HG03432 (cell line): ENCODE results near the gene SND1.

Source experiments
- ATAC-seq: cut with Tn5 transposase; IDR thresholded peaks from one replicate; pipeline ENCODE4 v1.9.1; 2021; ENCODE audit warnings: mild to moderate bottlenecking, moderate library complexity; ENCODE audit not compliant: unreplicated experiment

Gene SND1

DNA sequence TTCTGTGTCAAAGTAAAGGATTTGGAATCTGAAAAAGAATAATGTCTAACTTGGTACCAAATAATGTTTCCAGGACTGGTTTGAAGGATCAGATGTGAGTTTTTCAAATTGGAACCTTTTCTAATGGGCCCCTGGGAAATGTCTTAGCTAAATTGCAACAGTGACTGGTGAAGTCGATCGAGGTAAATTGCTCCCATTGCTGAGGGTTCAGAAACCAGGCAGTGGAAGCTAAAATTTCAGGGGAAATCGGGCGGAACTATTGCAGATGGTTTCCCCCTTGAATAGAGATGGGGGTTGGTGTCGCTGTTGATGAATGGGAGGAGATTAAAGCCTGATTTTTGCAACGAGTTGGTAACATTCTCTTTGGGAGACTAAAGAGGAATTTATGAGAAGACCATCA lies 112.7 kb downstream of the SND1 start:
- no peak for ATAC-seq

DNA sequence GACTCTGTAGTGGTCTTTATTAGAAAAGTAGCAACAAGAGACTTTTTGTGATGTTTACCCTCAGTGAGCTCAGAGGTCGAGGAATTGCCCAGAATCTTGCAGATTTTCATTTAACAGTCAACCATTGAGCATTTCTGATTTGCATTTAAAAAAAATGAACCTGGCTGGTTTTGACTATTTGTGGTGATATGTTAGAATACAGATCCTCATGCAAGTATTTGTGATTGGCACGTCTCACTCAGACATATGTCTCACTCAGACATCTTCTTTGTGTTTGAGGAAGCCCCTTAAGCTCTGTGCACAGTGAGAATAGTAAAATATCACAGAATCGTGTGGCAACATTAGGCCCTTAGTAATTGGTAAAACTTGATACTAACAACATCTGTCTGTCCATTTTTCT lies 113.2 kb downstream of the SND1 start:
- no peak for ATAC-seq

- ATAC-seq: no peak
Observed at GRCh38 chr7:127766831-127767459, 115.0 kb downstream of the SND1 start.

DNA sequence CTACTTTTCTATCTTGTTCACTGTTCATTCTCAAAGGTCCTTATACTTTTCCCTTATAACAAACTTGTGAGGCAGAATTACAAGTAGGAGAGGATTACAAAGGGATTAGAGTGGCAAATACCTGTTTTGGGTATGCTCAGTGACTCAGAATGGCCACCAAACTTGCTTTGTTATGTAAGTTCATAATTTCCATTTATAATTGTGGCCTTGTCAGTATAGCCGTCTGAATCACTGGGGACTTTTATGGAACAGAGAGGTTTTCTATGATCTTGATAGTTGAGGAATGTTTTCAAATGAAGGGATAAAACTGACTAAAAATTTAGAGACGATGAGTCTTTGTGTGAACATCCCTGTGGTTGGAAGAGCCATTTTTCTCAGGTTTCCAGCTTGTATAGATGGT lies 116.2 kb downstream of the SND1 start:
- ATAC-seq: no peak

- ATAC-seq: no peak
Observed at GRCh38 chr7:127769137-127769536, 117.1 kb downstream of the SND1 start.

DNA sequence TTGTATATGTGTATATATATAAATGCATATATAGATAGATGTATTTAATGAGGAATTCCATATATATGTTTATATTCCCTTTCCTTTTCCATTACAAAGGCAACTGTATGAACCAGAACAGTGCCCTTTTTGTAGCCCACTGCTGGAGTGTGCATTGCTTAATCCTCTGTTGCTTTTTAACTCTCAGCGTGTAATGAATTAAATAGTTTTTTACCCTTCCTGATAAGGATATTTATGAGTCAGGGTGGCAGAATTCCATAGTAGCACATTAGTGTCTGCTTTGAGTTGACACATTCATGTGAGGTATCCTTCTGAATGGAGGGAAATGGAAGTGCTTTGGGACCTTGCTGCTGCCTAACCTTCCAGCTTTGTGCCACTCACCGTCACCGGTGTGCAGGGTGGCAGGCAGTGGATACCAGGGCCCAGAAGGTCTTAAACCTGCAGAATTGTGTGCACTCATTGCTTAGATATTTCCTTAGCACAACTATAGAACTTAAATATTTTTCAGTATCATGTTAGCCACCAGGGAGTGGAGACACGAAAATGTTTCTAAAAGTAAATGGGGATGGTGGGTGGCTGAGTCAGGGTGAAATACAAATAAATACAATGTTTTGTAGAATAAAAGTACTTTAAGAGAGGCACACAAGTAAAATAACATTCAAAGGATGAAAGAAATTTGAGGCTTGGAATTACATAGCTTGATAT lies 117.9 kb downstream of the SND1 start:
- ATAC-seq: no peak

DNA sequence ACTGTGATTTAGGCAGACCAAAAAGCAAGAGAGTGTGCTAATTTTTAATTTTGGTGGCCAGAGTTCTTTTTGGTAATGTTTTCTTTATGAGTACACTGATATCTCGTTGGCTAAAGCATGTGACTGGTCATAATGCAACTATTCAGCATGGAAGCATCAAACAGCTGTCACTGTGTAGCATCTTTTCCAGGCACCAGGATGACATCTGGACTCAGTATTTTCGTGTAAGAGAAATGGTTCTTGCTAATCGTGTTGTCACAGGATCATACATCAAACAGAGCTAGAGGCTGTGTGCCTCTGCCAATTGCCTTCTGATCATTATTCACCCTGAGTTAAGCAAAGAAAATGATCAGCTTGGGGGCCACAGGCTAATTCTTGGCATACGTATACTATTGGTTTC lies 118.9 kb downstream of the SND1 start:
- ATAC-seq: no peak

GRCh38 chr7:127771707-127772106 lies 119.7 kb downstream of the SND1 start:
- ATAC-seq: no peak

- no peak for ATAC-seq
Observed at GRCh38 chr7:127776776-127777386, 124.9 kb downstream of the SND1 start.

DNA sequence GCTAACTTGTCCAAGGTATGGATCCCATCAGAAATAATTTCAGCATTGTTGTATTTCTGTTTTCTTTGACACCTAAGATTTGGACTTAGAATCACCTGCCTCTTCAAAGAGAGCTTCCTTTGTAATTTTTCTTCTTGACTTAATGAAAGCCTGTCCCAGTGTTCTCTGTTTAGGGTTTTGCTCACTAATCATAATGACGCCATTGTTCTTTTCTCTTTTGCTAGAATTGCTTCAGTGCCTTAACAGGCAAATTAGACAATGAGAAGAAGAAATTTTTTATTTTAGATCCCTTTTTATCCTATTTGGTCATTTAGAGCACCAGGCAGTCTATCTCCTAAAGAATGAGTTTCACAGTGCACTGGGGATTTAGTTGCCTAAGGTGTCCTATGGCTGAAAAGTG lies 128.5 kb downstream of the SND1 start:
- ATAC-seq: no peak

- ATAC-seq: no peak
Observed at GRCh38 chr7:127781081-127781480, 129.1 kb downstream of the SND1 start.

- ATAC-seq: no peak
Observed at GRCh38 chr7:127782075-127782474, 130.1 kb downstream of the SND1 start.

DNA sequence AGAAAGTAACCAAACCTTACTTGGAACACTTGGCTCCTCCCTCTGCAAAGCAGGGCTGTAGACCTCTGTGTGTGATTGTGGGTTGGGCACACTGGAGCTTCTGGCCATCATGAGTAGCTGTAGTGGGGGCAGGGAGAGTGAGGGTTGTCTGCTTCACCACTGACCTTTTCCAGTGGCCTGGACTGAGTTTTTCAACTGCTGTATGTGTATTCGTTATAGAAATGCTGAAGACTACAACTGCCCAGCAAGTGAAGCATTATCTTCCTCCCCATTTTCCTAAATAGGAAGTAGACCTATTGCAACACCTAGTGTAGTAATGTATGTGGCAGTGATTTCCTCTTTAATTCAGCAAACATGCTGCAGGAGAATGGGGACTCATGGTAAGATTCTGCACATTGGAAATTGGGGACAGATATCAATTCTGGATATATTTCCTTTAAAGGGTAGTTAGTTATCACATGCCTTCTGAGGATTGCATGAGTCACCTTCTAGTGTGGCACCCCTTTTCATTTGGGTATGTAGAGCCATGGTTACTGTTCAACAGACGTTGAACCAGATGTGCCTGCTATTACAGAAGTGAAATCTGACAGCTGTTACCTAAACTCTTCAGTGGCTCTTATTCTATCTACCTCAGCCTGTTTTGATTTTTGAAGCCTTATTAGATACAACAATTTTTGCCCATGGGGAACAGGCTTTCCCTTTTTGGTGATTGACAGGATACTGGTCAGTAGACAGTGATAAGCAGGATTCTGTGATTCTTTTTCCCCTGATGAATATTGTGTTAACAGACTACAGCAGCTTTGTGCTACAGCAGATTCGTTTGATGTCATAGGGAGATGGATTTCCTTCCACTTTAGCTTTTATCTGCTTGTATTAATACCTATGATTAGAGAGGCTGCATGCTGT lies 130.9 kb downstream of the SND1 start:
- peak; percentile 91 for ATAC-seq

DNA sequence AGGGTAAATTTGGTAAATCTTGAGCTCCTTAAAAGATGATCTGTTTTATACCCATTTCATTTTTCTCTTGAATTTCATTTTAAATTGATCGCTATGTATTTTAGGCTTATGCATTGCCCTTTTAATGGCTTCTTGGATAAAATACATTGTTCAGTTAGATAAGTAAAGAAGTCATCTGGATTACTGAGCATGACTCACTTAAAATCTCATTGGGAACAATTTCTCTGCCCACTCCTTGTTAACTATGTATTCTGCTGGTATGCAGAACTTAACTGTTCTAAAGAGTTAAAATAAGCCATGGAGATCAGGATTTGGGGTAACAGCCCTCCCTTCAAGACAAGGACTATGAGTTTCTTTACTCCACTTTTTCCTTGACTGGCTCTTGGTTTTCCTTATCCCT lies 134.2 kb downstream of the SND1 start:
- ATAC-seq: no peak

- no peak for ATAC-seq
Observed at GRCh38 chr7:127789031-127789430, 137.0 kb downstream of the SND1 start.

DNA sequence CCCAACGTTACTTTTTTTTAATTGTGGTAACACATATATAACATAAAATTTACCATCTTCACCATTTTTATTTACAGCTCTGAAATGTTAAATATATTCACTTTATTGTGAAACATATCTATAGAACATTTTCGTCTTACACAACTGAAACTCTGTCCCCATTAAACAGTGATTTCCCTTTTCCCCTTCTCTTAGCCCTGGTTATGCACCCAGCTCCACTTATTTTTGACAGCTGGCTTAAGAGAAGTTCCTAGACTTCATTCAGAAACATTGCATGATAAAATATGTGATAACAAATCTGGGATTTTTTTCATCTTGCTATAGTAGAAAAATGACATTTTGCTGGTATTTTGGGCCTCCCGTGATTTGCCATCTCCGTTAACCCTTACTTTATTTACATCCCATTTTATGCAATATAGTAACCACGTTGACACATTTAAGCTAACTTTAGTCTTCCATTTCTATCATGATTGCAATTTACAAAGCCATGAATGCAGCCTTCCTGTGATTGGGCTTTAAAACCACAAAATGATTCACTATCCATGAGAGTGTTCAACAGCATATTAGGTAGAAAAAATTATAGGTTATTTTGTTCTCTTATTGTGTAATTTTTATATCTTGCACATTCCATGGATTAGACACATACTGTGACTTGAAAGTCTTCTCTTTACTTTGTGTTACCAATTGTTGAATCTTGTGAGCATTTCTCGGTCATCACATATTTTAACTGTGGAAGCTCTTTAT lies 139.6 kb downstream of the SND1 start:
- ATAC-seq: no peak

GRCh38 chr7:127792528-127793342 lies 140.7 kb downstream of the SND1 start:
- ATAC-seq: no peak

- peak; percentile 74 for ATAC-seq
Observed at GRCh38 chr7:127793582-127793981, 141.6 kb downstream of the SND1 start.

DNA sequence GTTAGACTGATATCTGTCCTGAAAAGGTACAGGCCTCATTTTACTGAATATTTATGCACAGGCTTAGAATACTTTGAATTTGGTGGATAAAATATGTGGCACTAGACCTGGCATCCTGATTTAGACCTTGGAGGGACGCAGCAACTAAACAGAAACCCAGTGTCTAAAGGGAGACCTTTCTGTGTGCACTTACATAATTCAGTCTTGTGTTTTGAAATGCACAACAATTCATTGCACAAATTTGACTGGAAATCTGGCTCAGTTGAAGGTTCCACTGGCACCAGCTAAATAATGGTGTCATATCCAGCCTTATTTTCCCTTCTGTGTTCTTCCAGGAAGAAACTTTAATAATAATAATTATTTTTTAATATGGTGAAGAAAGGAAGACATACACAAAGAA lies 142.1 kb downstream of the SND1 start:
- ATAC-seq: no peak

GRCh38 chr7:127794551-127794950 lies 142.6 kb downstream of the SND1 start:
- ATAC-seq: no peak
